IPS-NIHi11 (cell line): ENCODE data around the gene PTPN2.
A peak's percentile ranks its signal among the peaks of the same experiment; 100 is the strongest.
"Not testable (repeated sequence)": the region's sequence is repeated elsewhere in the genome, so short reads cannot be mapped to it uniquely, and the experiment has no call there.

Experiments used
- DNase-seq: peaks from one replicate; pipeline ENCODE4 v3.0.0; 2012; ENCODE audit warnings: mixed read lengths, low spot score

PTPN2 gene

GRCh38 chr18:12883684-12884405, at the start of gene PTPN2:
TSS of gene PTPN2 (minus strand) at chr18:12884237. CDS start at chr18:12884141, 96 bp downstream.
- peak; percentile 94 for DNase-seq

GRCh38 chr18:12933327-12933726, 49.3 kb upstream of the PTPN2 start:
- no peak for DNase-seq

GRCh38 chr18:12930908-12931307, 46.9 kb upstream of the PTPN2 start:
- DNase-seq = no peak

DNA sequence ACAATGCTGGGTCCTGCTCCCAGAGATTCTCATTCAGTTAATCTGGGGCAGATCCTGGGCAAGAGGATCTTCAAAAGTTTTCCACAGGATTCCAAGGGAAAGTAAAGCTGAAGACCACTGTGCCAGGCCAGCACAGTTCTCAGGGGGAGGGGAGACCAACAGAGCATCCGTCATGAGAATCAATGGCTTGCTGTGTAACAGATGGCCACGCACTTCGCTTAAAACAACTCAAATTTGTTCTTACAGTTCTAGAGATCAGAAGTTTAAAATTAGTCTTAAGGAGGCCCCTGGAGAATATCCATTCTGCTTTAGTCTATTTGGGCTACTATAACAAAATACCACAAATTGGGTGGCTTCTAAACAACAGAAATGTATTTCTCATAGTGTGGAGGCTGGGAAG, 46.3 kb upstream of the PTPN2 start:
- no peak for DNase-seq

GRCh38 chr18:12929477-12930083, 45.5 kb upstream of the PTPN2 start:
- no peak for DNase-seq

DNA sequence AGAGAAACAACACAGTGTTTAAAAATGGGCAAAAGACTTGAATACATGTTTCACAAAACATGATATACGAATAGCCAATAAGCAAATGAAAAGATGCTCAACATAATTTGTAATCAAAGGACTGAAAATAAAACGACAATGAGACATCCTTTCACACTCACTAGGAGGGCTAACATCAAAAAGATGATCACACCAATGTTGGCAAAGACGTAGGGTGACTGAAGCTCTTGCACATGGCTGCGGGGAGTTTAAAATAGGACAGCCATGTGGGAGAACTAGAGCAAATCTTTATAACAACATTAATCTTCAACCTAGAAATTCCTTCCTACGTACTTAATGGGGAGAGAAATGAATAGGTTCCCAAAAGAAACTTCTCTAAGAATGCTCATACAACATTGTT, 44.6 kb upstream of the PTPN2 start:
- DNase-seq = no peak

GRCh38 chr18:12928206-12928605, 44.2 kb upstream of the PTPN2 start:
- DNase-seq = no peak

GRCh38 chr18:12924616-12925015, 40.6 kb upstream of the PTPN2 start:
- DNase-seq = no peak

DNA sequence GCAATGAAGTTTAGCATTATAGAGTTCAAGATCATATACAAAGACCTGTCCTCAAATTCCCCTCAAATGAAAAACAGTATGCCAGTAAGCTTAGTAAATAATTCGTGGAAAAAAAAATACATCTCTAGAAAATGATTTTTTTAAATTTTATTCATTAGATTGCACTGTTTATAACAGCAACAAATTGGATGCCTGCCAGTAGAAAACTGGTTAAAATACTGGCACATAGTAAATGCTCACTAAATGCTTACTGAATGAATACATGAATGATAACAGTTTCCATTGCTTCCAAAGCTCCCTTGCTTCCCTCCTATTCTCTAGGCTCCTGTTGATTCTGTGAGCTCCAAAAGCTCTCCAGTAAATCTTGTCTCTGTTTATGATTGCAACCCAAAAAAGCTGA, 38.2 kb upstream of the PTPN2 start:
- no peak for DNase-seq

DNA sequence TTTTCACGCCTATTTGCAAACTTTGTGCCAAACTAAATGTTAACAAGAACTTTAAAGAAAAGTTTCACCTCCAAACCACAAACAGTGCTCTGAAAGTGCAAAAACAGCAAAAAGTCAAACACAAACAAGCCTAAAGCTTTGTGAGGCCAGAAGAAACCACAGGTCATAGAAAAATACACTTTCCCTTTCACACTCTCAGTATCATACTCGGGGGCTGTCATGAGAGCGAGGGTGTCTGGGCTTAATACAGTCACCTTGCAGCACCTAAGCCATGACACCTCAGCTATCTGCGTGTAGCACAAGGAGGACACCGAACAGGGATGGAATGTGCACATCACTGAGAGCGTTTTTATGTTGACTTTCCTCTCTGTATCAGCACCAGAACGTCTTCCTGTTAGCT, 37.1 kb upstream of the PTPN2 start:
- DNase-seq = no peak

- DNase-seq = peak; percentile 49
These were observed 28.1 kb upstream of the PTPN2 start for GRCh38 chr18:12911929-12912703.

DNA sequence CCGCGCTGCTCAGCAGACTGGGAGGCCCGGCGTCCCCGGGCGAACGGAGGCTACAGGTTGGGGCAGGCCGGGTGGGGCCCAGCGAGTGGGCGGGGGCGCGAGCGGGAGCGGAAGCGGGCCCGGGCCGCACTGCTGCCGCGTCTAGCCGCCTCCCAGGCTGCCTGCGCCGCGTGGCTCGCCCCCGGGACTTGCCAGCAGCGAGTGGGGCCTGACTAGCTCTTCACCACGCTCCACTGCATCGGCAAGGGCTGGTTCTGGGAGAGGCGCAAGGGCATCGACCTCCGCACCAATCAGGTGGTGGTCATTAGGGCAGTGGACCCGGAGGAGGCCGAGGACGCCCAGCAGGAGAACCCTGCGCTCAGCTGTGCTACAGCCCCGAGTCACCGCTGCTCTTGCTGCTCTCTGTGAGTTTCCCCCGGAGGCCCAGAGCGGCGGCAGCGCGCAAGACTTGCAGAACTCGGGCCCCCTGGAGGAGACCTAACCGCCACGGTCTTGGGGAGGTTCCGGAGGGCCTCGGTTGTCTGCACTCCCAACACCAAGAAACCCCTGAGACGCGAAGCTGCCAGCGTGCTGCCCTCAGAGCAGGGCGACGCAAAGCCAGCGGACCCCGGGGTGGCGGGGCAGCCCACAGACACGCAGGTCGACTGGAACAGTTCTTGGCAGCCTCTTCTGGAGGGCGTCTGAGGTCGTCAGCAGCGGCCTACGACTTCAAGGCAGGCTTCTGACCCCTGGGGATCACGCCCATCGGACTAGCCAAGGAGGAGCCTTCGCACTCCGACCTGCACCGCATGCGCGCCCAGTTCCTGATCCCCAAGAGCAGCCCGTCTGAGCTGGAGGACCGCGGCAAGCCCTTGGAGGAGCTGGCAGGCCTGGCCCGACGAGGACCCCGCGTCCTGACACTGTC, 27.2 kb upstream of the PTPN2 start:
- DNase-seq = peak; percentile 46

- DNase-seq = no peak
These were observed 24.7 kb upstream of the PTPN2 start for GRCh38 chr18:12908706-12909105.

- DNase-seq = no peak
These were observed 23.4 kb upstream of the PTPN2 start for GRCh38 chr18:12907258-12907925.

DNA sequence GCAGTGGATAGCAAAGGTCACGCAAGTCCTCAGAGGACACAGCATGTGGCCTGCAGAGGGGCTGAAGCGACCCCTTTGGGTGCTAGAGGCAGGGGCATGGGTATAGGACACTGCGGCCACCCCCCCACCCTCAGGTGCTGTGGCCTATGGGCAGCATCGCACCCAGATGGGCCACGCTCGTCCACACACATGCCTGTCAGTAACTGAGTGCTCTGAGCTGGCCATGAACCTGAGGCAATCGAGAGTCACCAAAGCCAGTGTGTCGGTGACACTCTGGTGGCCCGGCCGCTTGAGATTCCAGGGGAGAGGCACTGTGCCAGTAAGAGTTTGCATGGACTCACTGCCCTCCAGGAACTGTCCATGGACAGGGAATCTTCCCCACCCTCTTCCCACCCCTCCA, 22.7 kb upstream of the PTPN2 start:
- DNase-seq = no peak

DNA sequence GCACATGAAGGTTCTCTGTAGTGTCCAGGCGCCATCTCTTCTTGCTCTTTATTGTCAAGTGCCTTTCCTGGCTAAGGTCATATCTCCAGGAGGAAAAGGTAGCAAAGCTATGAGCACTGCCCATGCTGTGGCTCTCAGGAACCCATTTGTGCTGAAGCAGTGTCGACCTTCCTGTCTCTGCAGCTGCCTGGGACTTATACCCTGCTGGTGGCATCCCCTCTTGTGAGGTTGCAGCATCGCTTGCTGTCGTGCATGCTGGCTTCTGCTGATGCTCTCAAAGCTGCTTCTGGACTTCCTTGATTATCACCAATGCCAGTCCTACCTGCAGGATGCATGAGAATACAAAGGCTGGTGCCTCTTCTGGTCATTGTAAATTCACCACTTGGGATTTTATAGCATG, 22.1 kb upstream of the PTPN2 start:
- no peak for DNase-seq

DNA sequence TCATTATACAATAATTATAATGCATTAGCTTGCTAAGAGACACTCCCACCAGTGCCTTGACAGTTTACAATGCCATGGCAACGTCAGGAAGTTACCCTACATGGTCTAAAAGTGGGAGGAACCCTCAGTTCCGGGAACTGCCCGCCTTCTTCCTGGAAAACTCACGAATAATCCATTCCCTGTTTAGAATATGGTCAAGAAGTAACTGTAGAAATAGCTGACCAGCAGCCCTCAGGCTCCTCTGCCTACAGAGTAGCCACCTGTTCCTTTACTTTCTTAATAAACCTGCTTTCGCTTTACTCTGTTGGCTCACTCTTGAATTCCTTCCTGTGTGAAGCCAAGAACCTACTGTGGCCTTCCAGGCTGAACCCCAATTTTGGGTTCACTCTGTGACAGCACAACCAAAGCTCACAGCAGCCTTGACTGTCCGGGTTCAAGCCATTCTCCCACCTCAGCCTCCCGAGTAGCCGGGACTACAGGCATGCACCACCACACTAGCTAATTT, 20.0 kb upstream of the PTPN2 start:
- DNase-seq = no peak

DNA sequence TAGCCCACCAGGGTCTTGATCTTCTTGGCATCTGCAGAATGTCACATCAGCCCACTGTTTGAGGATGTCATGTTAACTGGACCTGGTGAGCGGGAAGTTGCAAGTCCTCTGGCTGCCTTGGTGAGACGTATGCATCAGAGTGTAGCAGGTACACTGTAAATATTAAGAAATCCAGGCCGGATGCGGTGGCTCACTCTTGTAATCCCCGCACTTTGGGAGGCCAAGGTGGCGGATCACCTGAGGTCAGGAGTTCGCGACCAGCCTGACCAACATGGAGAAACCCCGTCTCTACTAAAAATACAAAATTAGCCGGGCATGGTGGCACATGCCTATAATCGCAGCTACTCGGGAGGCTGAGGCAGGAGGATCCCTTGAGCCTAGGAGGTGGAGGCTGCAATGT, 17.2 kb upstream of the PTPN2 start:
- DNase-seq = not testable (repeated sequence)

DNA sequence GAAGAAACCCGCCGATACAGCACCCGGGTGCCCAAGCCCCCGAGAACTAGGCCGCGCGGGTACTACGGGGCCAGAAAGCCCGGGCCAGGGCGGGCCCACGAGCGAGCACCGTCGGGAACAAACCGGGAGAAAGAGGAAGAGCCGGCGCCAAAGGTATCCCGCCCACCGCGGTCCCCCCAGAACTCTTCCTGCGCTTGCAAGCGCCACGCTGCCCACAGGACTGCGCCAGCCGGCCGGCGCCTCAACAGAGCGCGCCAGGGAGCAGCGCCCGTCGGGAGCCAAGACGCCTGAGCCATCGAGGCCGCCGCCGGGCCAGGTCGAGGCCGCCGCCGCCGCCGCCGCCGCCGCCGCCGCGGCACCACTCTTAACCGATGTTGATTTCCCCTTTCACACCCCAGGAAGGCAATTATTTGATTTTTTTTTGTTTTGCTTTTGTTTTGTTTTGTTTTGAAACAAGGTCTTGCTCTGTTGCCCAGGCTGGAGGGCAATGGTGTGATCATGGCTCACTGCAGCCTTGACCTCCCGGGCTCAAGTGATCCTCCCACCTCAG, 12.8 kb upstream of the PTPN2 start:
- DNase-seq = not testable (repeated sequence)

- no peak for DNase-seq
These were observed 11.6 kb upstream of the PTPN2 start for GRCh38 chr18:12895626-12896025.

- no peak for DNase-seq
These were observed 11.0 kb upstream of the PTPN2 start for GRCh38 chr18:12895014-12895413.
